Occipital lobe (tissue), 2 donors: ENCODE data around the gene SLC36A1. TPM values are rescaled to one million over a fixed set of nuclear protein-coding genes. Genes with fewer than 3 reads are reported as not detected.
A peak's percentile ranks its signal among the peaks of the same experiment; 100 is the strongest.

Experiments
- DNase-seq: peaks from one replicate; lab custom pipeline; 2025; lab: John Stamatoyannopoulos, UW
- total RNA-seq: library from RNA; depleted of rRNA; stranded (reverse); fragments of >200 nt; gene quantifications from one replicate; pipeline ENCODE4 v1.2.3, GENCODE V29; 2014

The SLC36A1 gene
- total RNA-seq, 1 donor from 2014 or later: 26.0 TPM

GRCh38 chr5:151451626-151452520 lies 4.5 kb downstream of the SLC36A1 start:
- no peak for DNase-seq

- no peak for DNase-seq
Measured at GRCh38 chr5:151454166-151454565, 6.8 kb downstream of the SLC36A1 start.

- DNase-seq: no peak
Measured at GRCh38 chr5:151454889-151455288, 7.5 kb downstream of the SLC36A1 start.

GRCh38 chr5:151456321-151456940 lies 9.0 kb downstream of the SLC36A1 start:
- DNase-seq: no peak

GRCh38 chr5:151458314-151458713 lies 10.9 kb downstream of the SLC36A1 start:
- no peak for DNase-seq

- no peak for DNase-seq
Measured at GRCh38 chr5:151459680-151460324, 12.4 kb downstream of the SLC36A1 start.

GRCh38 chr5:151461312-151461711 lies 13.9 kb downstream of the SLC36A1 start:
- DNase-seq: no peak

GRCh38 chr5:151463137-151464029 lies 16.0 kb downstream of the SLC36A1 start:
- DNase-seq: no peak

GRCh38 chr5:151464101-151464500 lies 16.7 kb downstream of the SLC36A1 start:
- DNase-seq: no peak

- DNase-seq: no peak
Measured at GRCh38 chr5:151465476-151465875, 18.1 kb downstream of the SLC36A1 start.

GRCh38 chr5:151467576-151467975 lies 20.2 kb downstream of the SLC36A1 start:
- no peak for DNase-seq

- no peak for DNase-seq
Measured at GRCh38 chr5:151469386-151469785, 22.0 kb downstream of the SLC36A1 start.

- DNase-seq: no peak
Measured at GRCh38 chr5:151469992-151470391, 22.6 kb downstream of the SLC36A1 start.

GRCh38 chr5:151470439-151470838 lies 23.0 kb downstream of the SLC36A1 start:
- DNase-seq: no peak

- no peak for DNase-seq
Measured at GRCh38 chr5:151471276-151471675, 23.9 kb downstream of the SLC36A1 start.

- no peak for DNase-seq
Measured at GRCh38 chr5:151474799-151475198, 27.4 kb downstream of the SLC36A1 start.

GRCh38 chr5:151475388-151475787 lies 28.0 kb downstream of the SLC36A1 start:
- no peak for DNase-seq

- DNase-seq: no peak
Measured at GRCh38 chr5:151476016-151476415, 28.6 kb downstream of the SLC36A1 start.

GRCh38 chr5:151477101-151477500 lies 29.7 kb downstream of the SLC36A1 start:
- DNase-seq: no peak

GRCh38 chr5:151480384-151481293 lies 33.2 kb downstream of the SLC36A1 start:
- peak; percentile 59 for DNase-seq
